Caco-2 (cell line): ENCODE measurements around the gene ABCC1. TPM values are rescaled to one million over a fixed set of nuclear protein-coding genes. Genes with fewer than 3 reads are reported as not detected.

Experiments
- BruUV-seq: library from RNA; stranded (reverse); fragments of 400-500 nt; replicated peaks from 2 replicates; lab custom pipeline; 2021; lab: Mats Ljungman, UMichigan
- CTCF ChIA-PET: fragments of 300-600 bp; sonication (Branson Sonifier 250); formaldehyde crosslinking; loops from one replicate; lab custom pipeline; 2022; ENCODE audit warnings: antibody characterized with exemption; lab: Charles Lee
- POLR2A ChIA-PET: fragments of 300-600 bp; sonication (Branson Sonifier 250); formaldehyde crosslinking; loops from one replicate; lab custom pipeline; 2022; ENCODE audit warnings: antibody characterized with exemption; lab: Charles Lee
- DNase-seq, 2 experiments: peaks; one replicate each; pipeline versions ENCODE4 v3.0.0 to v3.0.0-alpha.2; 2020 to 2022
- H3K27me3 ChIP-seq: replicated peaks from 2 replicates; pipeline ENCODE4 v1.6.0; 2011; ENCODE audit warnings: low read length; ENCODE audit not compliant: control insufficient read depth, insufficient read depth
- H3K36me3 ChIP-seq: 2 replicates; pipeline ENCODE4 v1.5.1; 2011; ENCODE audit warnings: low read length; ENCODE audit not compliant: control insufficient read depth, insufficient read depth
- H3K4me1 ChIP-seq: fragments of 250-450 bp; sonication (Bioruptor Pico); 2 replicates; pipeline ENCODE4 v1.5.1; 2020; ENCODE audit warnings: mild to moderate bottlenecking
- H3K4me3 ChIP-seq: 2 replicates; pipeline ENCODE4 v1.5.1; 2011; ENCODE audit warnings: low read depth, mild to moderate bottlenecking, control low read depth, low read length
- H3K9me3 ChIP-seq: fragments of 250-450 bp; sonication (Bioruptor Pico); 2 replicates; pipeline ENCODE4 v1.5.1; 2020; ENCODE audit warnings: mild to moderate bottlenecking, moderate library complexity
- H3K27ac Mint-ChIP-seq: one replicate; pipeline ENCODE4 v1.8.0; 2022; ENCODE audit warnings: mixed read lengths; ENCODE audit not compliant: unreplicated experiment
- H3K27me3 Mint-ChIP-seq: one replicate; pipeline ENCODE4 v1.8.0; 2022; ENCODE audit warnings: mixed read lengths; ENCODE audit not compliant: insufficient read depth, unreplicated experiment
- H3K36me3 Mint-ChIP-seq: one replicate; pipeline ENCODE4 v1.8.0; 2022; ENCODE audit warnings: mild to moderate bottlenecking, mixed read lengths; ENCODE audit not compliant: insufficient read depth, unreplicated experiment
- H3K4me1 Mint-ChIP-seq: one replicate; pipeline ENCODE4 v1.8.0; 2022; ENCODE audit warnings: low read depth, mixed read lengths; ENCODE audit not compliant: unreplicated experiment
- H3K4me3 Mint-ChIP-seq: one replicate; pipeline ENCODE4 v1.8.0; 2022; ENCODE audit warnings: mild to moderate bottlenecking, moderate library complexity, mixed read lengths; ENCODE audit not compliant: unreplicated experiment
- H3K9me3 Mint-ChIP-seq: one replicate; pipeline ENCODE4 v1.8.0; 2022; ENCODE audit warnings: mixed read lengths; ENCODE audit not compliant: unreplicated experiment
- CTCF ChIP-seq, 2 experiments: fragments of 200-600 bp in 1 of 2; IDR thresholded peaks; 1 replicate in 1 of 2; 2 replicates in 1 of 2; pipeline versions ENCODE4 v1.5.1 to v1.8.0; 2011 to 2022; ENCODE audit warnings: antibody characterized with exemption in 1 of 2, control low read depth in 1 of 2, inconsistent platforms in 1 of 2, low read depth in 1 of 2, low read length in 1 of 2, mild to moderate bottlenecking in 1 of 2, moderate library complexity in 1 of 2; ENCODE audit not compliant: insufficient read depth in 1 of 2, severe bottlenecking in 1 of 2, unreplicated experiment in 1 of 2
- intact Hi-C: fragments of 100-400 bp; cut with micrococcal nuclease; formaldehyde crosslinking; loops from one replicate; pipeline ENCODE4 v1.10.0; 2022; ENCODE audit not compliant: unreplicated experiment
- total RNA-seq: library from RNA; stranded (reverse); gene quantifications from 2 replicates; pipeline ENCODE4 v1.2.3, GENCODE V29; 2022

ABCC1 gene
- total RNA-seq, 1 experiment from 2014 or later, result 22.3 TPM

- intact Hi-C loops, result no loop called here
- Mint-ChIP-seq H3K4me1 (no peaks in the 10 kb centered on the region), H3K4me3 (no peak overlapping the region), H3K27me3 (no peaks in the 10 kb centered on the region), H3K36me3 (no peaks in the 10 kb centered on the region), H3K27ac (no peak overlapping the region), H3K9me3 (peaks cover 15% of the 10 kb centered on the region)
- no peaks in the 10 kb centered on the region for H3K27me3 ChIP-seq
- ChIA-PET POLR2A (no interaction called here), CTCF (no interaction called here)
- no peaks in the 10 kb centered on the region for H3K36me3 ChIP-seq
- no peak for TF ChIP-seq CTCF (IDR thresholded peaks at IDR 0.05; ENCODE audit: insufficient read depth in 1 of 2, low read depth in 1 of 2, low read length in 1 of 2, severe bottlenecking in 1 of 2, unreplicated experiment in 1 of 2)
- H3K4me1 ChIP-seq, result no peaks in the 10 kb centered on the region
- no peaks in the 10 kb centered on the region for H3K9me3 ChIP-seq
- no peak overlapping the region for H3K4me3 ChIP-seq
- BruUV-seq, result no TSS peak
- DNase-seq, result no peak
Observed at GRCh38 chr16:15911198-15911597, 38.2 kb upstream of the ABCC1 start.

DNA sequence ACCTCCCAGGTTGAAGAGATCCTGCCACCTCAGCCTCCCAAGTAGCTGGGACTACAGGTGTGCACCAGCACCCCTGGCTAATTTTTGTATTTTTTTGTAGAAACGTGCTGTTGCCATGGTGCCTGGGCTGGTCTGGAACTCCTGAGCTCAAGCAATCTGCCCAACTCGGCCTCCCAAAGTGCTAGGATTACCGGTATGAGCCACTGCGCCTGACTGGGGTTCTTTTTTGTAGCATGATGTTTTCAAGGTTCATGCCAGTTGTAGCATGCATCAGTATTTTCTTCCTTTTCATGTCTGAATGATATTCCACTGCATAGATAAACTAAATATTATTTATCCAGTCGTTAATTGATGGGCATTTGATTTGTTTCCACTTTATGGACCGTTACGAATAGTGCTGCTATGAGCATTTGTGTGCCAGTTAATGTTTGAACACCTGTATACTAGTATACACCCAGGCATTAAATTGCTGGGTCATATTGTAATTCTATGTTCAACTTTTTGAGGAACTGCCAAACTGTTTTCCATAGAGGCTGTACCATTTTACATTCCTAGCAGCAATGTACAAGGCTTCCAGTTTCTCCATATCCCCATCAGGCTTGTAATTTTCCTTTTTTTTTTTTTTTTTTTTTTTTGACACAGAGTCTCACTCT is 36.2 kb upstream of the ABCC1 start:
- H3K36me3 Mint-ChIP-seq, result no peaks in the 10 kb centered on the region
- no peak for DNase-seq
- no TSS peak for BruUV-seq
- no peak for TF ChIP-seq CTCF (IDR thresholded peaks at IDR 0.05; ENCODE audit: insufficient read depth in 1 of 2, low read depth in 1 of 2, low read length in 1 of 2, severe bottlenecking in 1 of 2, unreplicated experiment in 1 of 2)
- no peak overlapping the region for H3K27ac Mint-ChIP-seq
- no peaks in the 10 kb centered on the region for H3K27me3 ChIP-seq
- intact Hi-C loops, result no loop called here
- no peaks in the 10 kb centered on the region for H3K4me1 ChIP-seq
- H3K27me3 Mint-ChIP-seq, result no peaks in the 10 kb centered on the region
- H3K4me1 Mint-ChIP-seq, result no peaks in the 10 kb centered on the region
- H3K4me3 Mint-ChIP-seq, result no peak overlapping the region
- CTCF ChIA-PET, result no interaction called here
- H3K9me3 Mint-ChIP-seq, result peaks cover under 1% of the 10 kb centered on the region
- no peaks in the 10 kb centered on the region for H3K9me3 ChIP-seq
- POLR2A ChIA-PET, result no interaction called here
- H3K36me3 ChIP-seq, result no peaks in the 10 kb centered on the region
- no peak overlapping the region for H3K4me3 ChIP-seq

GRCh38 chr16:15915555-15916081 is 33.8 kb upstream of the ABCC1 start:
- Mint-ChIP-seq H3K4me1 (no peaks in the 10 kb centered on the region), H3K36me3 (no peaks in the 10 kb centered on the region), H3K27ac (no peak overlapping the region), H3K27me3 (no peaks in the 10 kb centered on the region), H3K4me3 (no peak overlapping the region), H3K9me3 (no peaks in the 10 kb centered on the region)
- Histone ChIP-seq H3K27me3 (no peaks in the 10 kb centered on the region), H3K4me1 (no peaks in the 10 kb centered on the region), H3K9me3 (no peaks in the 10 kb centered on the region), H3K36me3 (no peaks in the 10 kb centered on the region), H3K4me3 (no peak overlapping the region)
- TF ChIP-seq CTCF (IDR thresholded peaks at IDR 0.05; ENCODE audit: insufficient read depth in 1 of 2, low read depth in 1 of 2, low read length in 1 of 2, severe bottlenecking in 1 of 2, unreplicated experiment in 1 of 2), result no peak
- intact Hi-C loops, result no loop called here
- POLR2A ChIA-PET, result no interaction called here
- no TSS peak for BruUV-seq
- CTCF ChIA-PET, result no interaction called here
- no peak for DNase-seq
